IPS-20b (cell line): ENCODE results near the gene IL23A.
"Not testable (repeated sequence)": the region's sequence is repeated elsewhere in the genome, so short reads cannot be mapped to it uniquely, and the experiment has no call there.

Experiments
- H3K27ac ChIP-seq: one replicate; pipeline ENCODE4 v1.5.1; 2013; ENCODE audit warnings: low read length
- H3K27me3 ChIP-seq: 2 replicates; pipeline ENCODE4 v1.6.1; 2013; ENCODE audit warnings: mild to moderate bottlenecking, low read length, inconsistent platforms; ENCODE audit not compliant: insufficient read depth
- H3K36me3 ChIP-seq: 2 replicates; pipeline ENCODE4 v1.6.1; 2013; ENCODE audit warnings: low read depth, mild to moderate bottlenecking, inconsistent platforms, low read length, moderate library complexity; ENCODE audit not compliant: insufficient read depth
- H3K4me1 ChIP-seq: 2 replicates; pipeline ENCODE4 v1.6.1; 2013; ENCODE audit warnings: mild to moderate bottlenecking, control low read depth, inconsistent platforms, low read length, moderate library complexity; ENCODE audit not compliant: insufficient read depth
- H3K4me3 ChIP-seq: 2 replicates; pipeline ENCODE4 v1.5.1; 2013; ENCODE audit warnings: mild to moderate bottlenecking, low read length, inconsistent platforms
- H3K9ac ChIP-seq: 2 replicates; pipeline ENCODE4 v1.6.1; 2013; ENCODE audit warnings: low read depth, mild to moderate bottlenecking, inconsistent platforms, low read length, moderate library complexity
- H3K9me3 ChIP-seq: 2 replicates; pipeline ENCODE4 v1.6.1; 2013; ENCODE audit warnings: mild to moderate bottlenecking, low read depth, low read length, inconsistent platforms; ENCODE audit not compliant: insufficient read depth

Gene IL23A

DNA sequence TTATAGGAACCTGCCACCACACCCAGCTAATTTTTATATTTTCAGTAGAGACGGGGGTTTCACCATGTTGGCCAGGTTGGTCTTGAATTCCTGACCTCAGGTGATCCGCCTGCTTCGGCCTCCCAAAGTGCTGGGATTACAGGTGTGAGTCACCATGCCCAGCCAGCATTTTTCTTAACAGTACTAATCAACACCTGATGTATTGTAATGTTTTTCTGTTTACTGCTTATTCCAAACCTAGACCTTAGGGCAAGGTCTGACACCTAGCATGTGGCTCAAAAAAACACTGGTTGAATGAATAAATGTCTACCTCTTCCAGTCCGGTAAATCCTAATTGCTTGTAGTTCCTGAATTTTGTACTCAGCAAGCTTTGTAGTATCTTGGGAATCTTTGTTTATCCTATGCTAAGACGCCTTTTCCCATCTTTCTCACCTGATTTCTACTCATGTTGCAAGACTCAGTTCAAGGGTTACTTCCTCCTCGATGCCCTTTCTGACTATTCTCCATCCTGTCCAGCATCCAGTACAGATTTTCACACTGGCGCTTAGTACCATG lies 7.7 kb upstream of the IL23A start:
- Histone ChIP-seq H3K4me1 (peaks cover 7% of the 10 kb centered on the region), H3K27ac (no peak overlapping the region), H3K9ac (no peak overlapping the region), H3K27me3 (no peaks in the 10 kb centered on the region), H3K4me3 (no peak overlapping the region), H3K36me3 (peaks cover 6% of the 10 kb centered on the region), H3K9me3 (no peaks in the 10 kb centered on the region)

DNA sequence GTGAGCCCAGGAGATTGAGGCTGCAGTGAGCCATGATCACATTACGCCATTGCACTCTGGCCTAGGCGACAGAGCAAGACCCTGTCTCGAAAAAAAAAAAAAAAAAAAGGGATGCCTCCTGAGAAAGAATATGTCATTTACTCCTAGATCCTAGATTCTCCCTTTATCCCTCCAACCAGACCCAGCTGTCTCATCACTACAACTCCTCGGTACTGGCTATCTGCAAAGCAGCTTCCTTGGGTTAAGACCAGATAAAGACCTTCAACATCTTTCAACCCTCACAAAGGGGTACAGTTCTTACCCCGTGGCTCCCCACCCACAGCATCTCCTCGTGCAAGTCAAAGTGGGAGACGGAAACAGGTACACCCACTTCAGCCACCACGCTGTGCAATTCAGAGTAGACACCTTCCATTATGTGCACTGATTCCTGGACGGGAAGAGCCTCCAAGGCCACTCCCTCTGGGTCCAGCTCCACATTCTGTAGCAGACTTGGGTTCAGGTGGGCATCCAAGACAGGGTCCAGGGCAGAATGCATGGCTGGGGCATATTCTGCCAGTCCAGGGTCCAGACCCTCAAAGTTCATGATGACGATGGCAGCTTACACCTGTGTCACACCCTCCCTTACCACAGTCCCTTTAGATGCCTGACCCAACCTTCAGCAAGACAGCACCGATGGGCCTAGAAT lies 6.0 kb upstream of the IL23A start:
- Histone ChIP-seq H3K9ac (peak overlapping the region; percentile 94; the same call in 1 of the 2 replicates), H3K9me3 (no peaks in the 10 kb centered on the region), H3K4me3 (peak overlapping the region; percentile 83), H3K4me1 (peaks cover 9% of the 10 kb centered on the region), H3K36me3 (no peaks in the 10 kb centered on the region), H3K27ac (peak overlapping the region; percentile 93), H3K27me3 (no peaks in the 10 kb centered on the region)

DNA sequence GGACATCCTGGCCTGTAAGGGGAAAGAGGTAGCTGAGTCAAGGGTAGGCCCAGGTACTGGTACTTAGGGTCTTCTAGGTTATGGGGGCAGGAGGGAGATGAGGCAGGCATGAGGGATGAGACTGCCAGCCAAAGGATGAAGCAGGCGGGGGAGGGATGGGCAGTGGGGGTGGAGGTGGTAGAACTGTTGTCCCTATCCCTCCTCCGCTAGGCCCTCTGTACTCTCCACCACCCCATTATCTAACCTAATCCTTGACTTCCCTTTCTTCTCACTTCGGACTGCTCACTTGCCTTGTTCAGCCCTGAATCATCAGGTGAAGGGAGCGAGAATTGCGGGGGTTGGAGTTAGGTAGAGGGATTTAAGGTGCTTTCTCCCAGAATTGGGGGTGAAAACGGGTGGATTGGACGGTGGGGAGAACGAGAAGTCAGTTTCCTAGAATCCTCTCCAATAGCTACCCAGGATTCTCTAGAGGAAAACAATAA lies 5.4 kb upstream of the IL23A start:
- H3K27ac ChIP-seq, result peak overlapping the region; percentile 93
- H3K9ac ChIP-seq, result peak overlapping the region; percentile 94
- peak overlapping the region; percentile 83 for H3K4me3 ChIP-seq
- peaks cover 15% of the 10 kb centered on the region for H3K4me1 ChIP-seq
- H3K9me3 ChIP-seq, result no peaks in the 10 kb centered on the region
- no peaks in the 10 kb centered on the region for H3K27me3 ChIP-seq
- no peaks in the 10 kb centered on the region for H3K36me3 ChIP-seq

DNA sequence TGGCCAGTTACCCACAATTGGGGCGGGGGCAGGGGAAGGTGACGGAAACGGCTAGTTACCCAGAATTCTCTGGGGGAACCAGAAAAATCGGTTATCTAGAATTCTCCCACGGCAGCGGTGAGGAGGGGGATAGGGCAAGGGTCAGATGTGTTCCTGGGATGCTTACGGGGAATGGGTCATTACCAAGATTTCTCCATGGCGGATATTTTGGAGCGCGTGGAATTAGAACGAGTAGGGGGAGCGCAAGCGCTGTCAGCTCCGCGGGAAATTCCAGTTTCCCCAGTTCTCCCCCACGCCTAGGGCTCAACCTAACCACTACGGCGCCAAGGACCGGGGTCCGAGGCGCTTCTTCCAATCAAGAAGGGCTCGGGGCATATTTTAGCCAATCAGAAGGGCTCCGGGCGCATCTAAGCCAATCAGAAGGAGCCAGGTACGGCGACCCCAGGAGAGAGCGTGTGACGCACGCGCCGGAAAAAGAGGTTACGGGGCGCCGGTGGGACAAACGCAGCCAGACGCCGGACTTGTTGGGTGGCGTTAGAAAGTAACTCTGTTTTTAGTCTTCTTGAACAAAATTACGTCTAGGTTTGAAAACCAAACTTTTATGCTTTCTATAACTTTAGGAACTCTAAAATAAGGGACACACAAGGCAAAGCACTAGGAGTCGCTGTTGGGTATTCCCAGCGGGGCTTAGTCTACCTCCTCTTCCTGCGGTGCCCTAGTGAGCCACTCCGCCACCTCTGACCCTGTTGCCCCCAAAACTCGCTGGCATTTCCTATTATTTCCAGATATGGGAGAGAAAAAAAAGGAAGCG lies 4.8 kb upstream of the IL23A start, which contains the start of gene PAN2:
TSS of gene PAN2 (minus strand) at position 322 of the 811 bp plus-strand sequence. CDS start 906 bp downstream, outside the sequence.
- Histone ChIP-seq H3K27me3 (no peaks in the 10 kb centered on the region), H3K4me1 (peaks cover 19% of the 10 kb centered on the region)

DNA sequence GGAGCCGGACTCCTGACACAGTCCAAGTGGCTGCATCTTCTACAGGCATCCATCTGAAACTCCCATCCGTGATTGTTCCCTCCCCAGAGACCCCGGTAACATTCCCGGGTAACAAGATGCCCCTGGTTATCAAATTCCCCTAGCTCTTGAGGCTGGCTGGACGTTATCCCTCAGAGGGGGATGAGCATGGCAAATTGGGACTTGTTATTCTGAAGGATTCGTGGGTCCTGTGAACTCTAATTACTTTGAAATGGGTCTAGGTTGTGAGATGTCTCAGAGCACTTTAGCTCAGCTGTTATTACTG lies 4.2 kb upstream of the IL23A start:
- Histone ChIP-seq H3K9me3 (no peaks in the 10 kb centered on the region), H3K4me3 (peak overlapping the region; percentile 83), H3K9ac (peak overlapping the region; percentile 94), H3K36me3 (no peaks in the 10 kb centered on the region), H3K27me3 (no peaks in the 10 kb centered on the region), H3K27ac (no peak overlapping the region), H3K4me1 (peaks cover 24% of the 10 kb centered on the region)

More for the DNA sequence above, 4.8 kb upstream of the IL23A start, which contains the start of gene PAN2:
- Histone ChIP-seq H3K27ac (peak within 1 kb of the TSS; percentile 93), H3K4me3 (peak within 1 kb of the TSS; percentile 83), H3K36me3 (no peaks in the 10 kb centered on the region), H3K9ac (peak within 1 kb of the TSS; percentile 94), H3K9me3 (no peaks in the 10 kb centered on the region)

DNA sequence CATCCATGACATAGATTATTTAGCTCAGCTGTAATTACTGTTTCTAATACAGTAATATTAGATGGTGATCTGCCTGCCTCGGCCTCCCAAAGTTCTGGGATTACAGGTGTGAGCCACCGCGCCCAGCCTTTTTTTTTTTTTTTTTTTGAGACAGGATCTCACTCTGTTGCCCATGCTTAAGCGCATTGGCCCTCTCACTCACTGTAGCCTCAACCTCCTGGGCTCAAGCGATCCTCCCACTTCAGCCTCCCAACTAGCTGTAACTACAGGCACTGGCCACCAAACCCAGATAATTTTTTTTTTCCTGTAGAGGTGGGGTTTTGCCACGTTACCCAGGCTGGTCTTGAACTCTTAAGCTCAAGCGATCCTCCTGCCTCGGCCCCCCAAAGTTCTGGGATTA lies 3.2 kb upstream of the IL23A start:
- not testable (repeated sequence) for H3K9me3 ChIP-seq, H3K36me3 ChIP-seq, H3K27ac ChIP-seq, H3K9ac ChIP-seq, H3K27me3 ChIP-seq, H3K4me3 ChIP-seq
- peaks cover 27% of the 10 kb centered on the region for H3K4me1 ChIP-seq

DNA sequence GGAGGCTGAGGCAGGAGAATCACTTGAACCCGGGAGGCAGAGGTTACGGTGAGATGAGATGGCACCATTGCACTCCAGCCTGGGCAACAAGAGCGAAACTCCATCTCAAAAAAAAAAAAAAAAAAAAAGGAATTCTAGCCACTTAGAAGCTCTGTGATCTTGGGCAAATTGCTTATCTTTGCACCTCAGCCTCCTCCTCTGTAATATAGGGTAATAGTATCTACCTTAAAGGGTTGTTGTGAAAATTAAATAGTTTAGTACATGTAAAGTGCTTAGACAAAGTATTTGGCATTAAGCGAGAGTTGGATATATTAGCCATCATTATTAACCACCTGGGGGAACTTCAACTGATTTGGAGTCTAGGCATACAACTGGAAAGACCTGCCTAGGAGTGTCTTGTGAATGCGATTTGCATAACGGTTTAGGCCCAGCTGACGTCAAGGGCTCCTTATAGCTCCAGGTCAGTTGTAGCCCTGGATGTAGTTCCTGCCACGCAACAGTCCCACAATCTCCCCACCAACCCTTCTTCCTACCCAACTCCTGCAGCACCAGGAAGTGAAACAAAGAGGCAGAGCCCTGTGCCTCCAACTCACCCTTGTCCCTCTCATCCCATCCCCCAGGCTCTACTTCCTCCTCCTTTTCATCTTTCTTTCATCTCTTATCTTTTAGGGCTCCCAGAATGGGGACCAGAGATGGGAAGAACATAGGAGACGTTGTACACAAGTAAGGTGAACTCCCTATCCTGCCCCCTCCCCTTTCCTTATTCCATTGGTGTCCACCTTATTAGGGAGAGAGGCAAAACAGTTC lies 2.1 kb upstream of the IL23A start:
- Histone ChIP-seq H3K9me3 (no peaks in the 10 kb centered on the region), H3K27ac (no peak overlapping the region), H3K4me3 (no peak overlapping the region), H3K4me1 (peaks cover 27% of the 10 kb centered on the region), H3K27me3 (no peaks in the 10 kb centered on the region), H3K9ac (no peak overlapping the region), H3K36me3 (no peaks in the 10 kb centered on the region)

DNA sequence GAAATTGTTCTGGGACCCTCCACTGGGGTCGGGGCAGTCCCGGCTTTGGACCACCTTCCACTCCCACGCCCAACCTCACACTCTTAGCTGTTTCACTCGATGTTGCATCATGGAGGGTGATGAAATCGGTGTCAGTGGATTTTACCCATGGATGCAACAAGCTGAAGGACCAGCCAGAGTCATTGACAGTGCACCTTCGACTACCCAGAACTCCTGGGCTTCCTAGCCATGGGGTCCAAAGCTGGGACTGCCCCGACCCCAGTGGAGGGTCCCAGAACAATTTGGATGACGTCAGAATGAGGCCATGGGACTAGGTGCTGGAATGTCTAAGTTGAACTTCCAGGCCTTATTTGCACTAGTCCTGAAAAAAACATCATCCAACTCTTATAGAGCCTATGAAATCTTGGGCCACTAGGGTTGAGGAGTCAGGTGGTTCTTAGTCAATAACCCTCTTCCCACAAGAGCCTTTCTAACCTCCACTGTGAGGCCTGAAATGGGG lies 882 bp upstream of the IL23A start:
- Histone ChIP-seq H3K4me3 (peak overlapping the region; percentile 33; the same call in 1 of the 2 replicates), H3K9me3 (no peaks in the 10 kb centered on the region), H3K27ac (no peak overlapping the region), H3K36me3 (peaks cover 4% of the 10 kb centered on the region), H3K9ac (0 out of 2 replicates have a peak overlapping the region, but pooled peaks have one; percentile 5), H3K4me1 (peaks cover 26% of the 10 kb centered on the region), H3K27me3 (no peaks in the 10 kb centered on the region)

DNA sequence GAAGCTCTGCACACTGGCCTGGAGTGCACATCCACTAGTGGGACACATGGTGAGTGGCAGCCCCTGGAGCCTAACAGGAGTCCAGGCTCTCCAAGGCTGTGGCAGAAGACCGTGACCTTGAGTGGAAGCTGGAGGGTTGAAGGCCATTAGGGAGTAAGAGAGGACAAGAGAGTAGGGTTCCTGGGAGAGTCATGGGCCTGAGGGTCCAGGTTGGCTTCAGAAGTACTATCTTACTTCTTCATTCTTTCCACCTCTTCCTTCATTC lies 406 bp downstream of the IL23A start:
- Histone ChIP-seq H3K9ac (peak overlapping the region; percentile 58), H3K27me3 (no peaks in the 10 kb centered on the region), H3K4me3 (peak overlapping the region; percentile 28; the same call in 1 of the 2 replicates), H3K36me3 (peaks cover 17% of the 10 kb centered on the region), H3K4me1 (peaks cover 20% of the 10 kb centered on the region), H3K9me3 (no peaks in the 10 kb centered on the region), H3K27ac (peak overlapping the region; percentile 76)

DNA sequence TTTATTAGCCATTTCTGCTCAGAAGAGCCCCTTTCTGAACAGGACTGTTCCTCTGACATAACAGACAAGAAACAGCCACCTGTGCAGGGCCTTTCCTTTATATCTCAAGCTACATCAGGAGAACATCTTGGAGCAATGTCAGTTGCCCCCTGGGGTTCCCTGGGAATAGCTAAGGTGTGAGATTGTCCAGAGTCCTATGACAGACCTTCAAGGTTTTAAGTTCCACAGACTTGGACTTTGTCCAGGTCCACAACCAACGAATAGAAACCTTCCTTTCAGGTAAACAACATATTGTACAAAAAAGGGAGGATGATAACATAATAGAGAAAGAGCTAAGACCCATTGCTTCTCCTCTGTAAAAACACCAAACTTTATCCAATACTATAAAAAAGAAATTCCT lies 2.9 kb downstream of the IL23A start:
- H3K9me3 ChIP-seq, result no peaks in the 10 kb centered on the region
- H3K9ac ChIP-seq, result no peak overlapping the region
- no peak overlapping the region for H3K27ac ChIP-seq
- H3K36me3 ChIP-seq, result peaks cover 32% of the 10 kb centered on the region
- H3K4me3 ChIP-seq, result no peak overlapping the region
- peaks cover 20% of the 10 kb centered on the region for H3K4me1 ChIP-seq
- no peaks in the 10 kb centered on the region for H3K27me3 ChIP-seq

DNA sequence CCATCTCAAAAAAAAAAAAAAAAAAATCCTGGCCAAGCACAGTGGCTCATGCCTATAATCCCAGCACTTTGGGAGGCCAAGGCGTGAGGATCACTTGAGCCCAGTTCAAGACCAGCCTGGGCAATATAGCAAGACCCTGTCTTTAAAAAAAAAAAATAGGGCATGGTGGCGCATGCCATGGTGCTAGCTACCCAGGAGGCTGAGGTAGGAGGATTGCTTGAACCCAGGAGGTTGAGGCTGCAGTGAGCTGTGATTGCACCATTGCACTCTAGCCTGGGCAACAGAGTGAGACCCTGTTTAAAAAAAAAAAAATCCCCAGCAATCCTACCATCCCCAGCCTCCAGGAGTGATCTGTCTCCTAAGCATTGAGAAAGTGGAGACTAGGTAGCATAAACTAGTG lies 3.6 kb downstream of the IL23A start:
- H3K9ac ChIP-seq, H3K27me3 ChIP-seq, H3K9me3 ChIP-seq, H3K4me3 ChIP-seq, H3K27ac ChIP-seq: not testable (repeated sequence)
- Histone ChIP-seq H3K4me1 (peaks cover 20% of the 10 kb centered on the region), H3K36me3 (peaks cover 32% of the 10 kb centered on the region)
